GM12892 (cell line): ENCODE results near the gene ANAPC2.

Experiments
- POLR2A ChIP-seq: IDR thresholded peaks from 2 replicates; pipeline ENCODE4 v1.6.1; 2011; ENCODE audit warnings: low read depth, low read length, control low read depth
- POLR2AphosphoS5 ChIP-seq: IDR thresholded peaks from 2 replicates; pipeline ENCODE4 v1.6.1; 2011; ENCODE audit warnings: low read depth, low read length, control low read depth

GRCh38 chr9:137190315-137190856 is 2.0 kb upstream of the ANAPC2 start:
- TF ChIP-seq POLR2A: no peak
- TF ChIP-seq POLR2AphosphoS5: no peak
